Measurements from ENCODE around the gene OGFR.

DNA sequence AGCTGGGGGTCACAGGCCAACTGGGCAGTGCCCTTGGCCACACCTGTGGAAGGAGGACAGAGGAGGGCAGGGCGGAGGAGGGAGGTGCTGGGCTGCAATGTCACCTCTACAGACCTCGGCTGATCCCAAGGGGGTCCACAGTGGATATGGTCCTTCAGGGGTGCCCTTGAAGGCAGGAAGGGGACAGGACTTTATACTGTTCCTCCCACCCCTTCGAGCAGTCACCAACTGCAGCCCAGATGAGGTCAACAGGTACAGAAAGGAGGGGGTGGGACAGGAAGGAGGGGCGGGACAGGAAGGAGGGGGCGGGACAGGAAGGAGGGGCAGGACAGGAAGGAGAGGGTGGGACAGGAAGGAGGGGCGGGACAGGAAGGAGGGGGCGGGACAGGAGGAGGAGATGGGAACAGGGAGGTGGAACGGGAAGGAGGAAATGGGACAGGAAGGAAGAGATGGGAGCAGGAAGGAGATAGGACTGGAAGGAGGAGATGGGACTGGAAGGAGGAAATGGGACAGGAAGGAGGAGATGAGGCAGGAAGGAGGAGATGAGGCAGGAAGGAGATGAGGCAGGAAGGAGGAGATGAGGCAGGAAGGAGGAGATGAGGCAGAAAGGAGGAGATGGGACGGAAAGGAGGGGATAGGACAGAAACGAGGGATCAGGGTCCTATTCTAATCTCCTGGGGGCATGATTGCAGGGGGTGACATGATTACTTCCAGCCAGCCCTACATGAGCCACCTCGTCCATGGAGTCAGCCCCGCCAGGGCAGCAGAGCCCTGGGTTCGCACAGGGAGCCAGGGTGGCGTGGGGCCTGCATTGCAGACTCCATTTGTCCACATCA, 27.7 kb upstream of the OGFR start:
- TF ChIP-seq POLR2A (IDR thresholded peaks at IDR 0.05; ENCODE audit: low read depth, low read length) = no peak
- TF ChIP-seq TAF1 (IDR thresholded peaks at IDR 0.05; ENCODE audit: borderline replicate concordance, low read depth, low read length) = no peak
- no peak for TF ChIP-seq POLR2AphosphoS5 (IDR thresholded peaks at IDR 0.05; ENCODE audit: low read depth, low read length)

Measured in GM12892 (cell line).